Stimulated activated CD8-positive, alpha-beta memory T cell treated with anti-CD3 and anti-CD28 coated beads, Interleukin-15, amount 100 ng/mL, for 1 hour (primary cell): ENCODE measurements around the gene GOLGA6L10.
"Not testable (repeated sequence)": the region's sequence is repeated elsewhere in the genome, so short reads cannot be mapped to it uniquely, and the experiment has no call there.

Source experiments
- DNase-seq: peaks from one replicate; pipeline ENCODE4 v3.0.0-alpha.2; 2020; ENCODE audit warnings: low read depth

The GOLGA6L10 gene

GRCh38 chr15:82342632-82343374 lies 6.5 kb downstream of the GOLGA6L10 start:
- DNase-seq, result not testable (repeated sequence)

GRCh38 chr15:82338573-82338972 lies 10.7 kb downstream of the GOLGA6L10 start:
- DNase-seq, result not testable (repeated sequence)

DNA sequence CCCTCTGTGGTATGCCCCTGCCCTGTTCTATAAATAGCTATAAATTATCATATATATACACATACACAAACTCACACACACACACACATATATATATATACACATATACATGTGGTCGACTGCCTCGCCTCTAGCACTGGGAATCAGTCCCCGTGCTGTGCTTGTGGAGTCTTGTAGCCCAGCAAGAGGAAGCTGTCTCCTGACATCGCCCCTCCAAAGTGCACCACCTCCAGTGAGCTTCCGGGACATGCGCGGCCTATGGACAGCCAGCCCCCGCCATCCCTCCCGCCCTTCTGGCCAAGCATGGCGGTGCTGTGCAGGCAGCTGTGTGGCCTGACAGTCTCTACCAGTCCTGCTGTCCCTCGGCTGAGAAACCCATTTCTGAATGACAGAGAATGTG lies 11.2 kb downstream of the GOLGA6L10 start:
- DNase-seq, result not testable (repeated sequence)

DNA sequence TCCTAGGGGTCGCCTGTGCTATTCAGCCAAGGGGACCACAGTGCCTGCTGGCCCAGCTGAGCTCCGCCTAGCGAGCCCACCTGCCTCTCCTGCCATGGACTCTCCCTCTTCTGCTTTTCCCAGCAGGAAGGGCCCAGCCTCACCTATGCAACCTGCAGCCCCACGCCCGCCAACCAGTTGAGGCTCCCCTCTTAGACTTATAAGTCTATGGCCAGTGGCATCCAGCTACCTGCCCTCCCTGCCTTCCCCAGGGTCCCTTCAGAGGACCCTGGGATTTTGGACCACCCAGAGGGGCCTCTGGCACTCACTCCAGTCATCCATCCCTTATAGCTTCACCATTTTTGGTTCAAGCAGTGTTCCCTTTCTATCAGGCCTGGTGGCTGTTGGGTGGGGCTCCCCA lies 12.2 kb downstream of the GOLGA6L10 start:
- DNase-seq, result not testable (repeated sequence)

DNA sequence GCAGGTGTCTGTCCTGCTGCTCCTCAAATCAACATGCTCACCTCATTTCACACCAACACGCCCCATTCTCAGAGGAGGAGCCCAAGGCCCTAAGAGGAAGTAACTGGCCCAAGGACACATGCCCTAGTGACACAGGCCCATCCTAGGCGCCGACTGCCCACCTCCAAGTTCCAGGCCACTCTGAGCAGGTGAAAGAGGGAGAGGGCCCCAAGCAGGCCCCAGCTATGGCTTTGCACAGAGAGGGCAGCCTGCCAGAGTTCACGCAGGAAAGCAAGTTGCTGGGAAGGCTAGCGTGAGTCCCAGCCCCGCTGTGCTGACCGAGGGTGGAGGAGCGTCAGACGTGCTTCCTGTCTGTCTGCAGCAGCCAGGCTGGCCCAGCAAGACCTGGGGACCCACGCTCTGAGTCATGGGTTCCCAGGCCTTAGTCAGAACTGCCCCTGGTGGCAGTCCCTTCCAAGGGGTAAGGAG lies 13.1 kb downstream of the GOLGA6L10 start:
- not testable (repeated sequence) for DNase-seq

GRCh38 chr15:82335006-82335405 lies 14.3 kb downstream of the GOLGA6L10 start:
- DNase-seq, result not testable (repeated sequence)

- not testable (repeated sequence) for DNase-seq
These were observed 14.7 kb downstream of the GOLGA6L10 start for GRCh38 chr15:82334554-82334932.

DNA sequence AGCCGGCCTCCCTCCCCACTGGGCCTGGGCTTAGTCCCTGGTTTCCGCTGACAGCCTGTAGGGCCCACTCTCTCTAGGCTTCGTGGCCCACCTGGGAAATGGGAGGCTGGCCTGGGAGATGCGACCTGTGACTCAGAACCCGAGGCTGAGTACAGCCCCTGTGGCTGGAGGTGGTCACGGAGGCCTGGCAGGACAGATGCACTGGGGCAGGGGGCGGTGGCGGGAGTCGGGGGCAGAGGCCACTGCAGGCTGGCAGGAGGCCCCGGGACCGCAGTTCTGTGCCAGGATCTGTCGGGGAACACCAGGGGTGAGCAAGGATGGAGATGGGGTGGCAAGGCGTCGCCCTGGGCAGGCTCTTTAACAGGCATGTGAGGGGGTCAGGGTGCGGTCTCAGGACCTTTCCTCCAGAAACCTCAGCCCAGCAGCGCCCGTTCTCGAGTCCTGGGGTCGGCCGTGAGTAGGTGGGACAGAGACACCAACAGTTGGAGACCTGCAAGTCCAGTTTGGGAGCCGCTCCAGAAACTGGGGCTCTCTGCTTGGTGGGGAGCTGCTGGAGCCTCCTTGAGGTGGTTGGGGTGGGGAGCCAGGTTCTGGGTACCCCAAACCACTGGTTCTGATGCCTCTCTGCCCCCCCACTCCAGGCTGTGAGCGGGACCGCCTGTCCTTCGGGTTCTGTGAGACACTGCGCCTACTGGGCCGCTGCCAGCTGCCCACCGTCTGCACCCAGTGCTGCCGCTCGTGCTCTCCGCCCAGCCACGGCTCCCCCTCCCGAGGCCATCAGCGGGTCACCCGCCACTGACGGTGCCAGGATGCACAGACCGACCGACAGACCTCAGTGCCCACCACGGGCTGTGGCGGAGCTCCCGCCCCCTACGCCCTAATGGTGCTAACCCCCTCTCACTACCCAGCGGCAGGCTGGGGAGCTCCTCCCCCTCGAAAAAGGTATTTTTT lies 15.4 kb downstream of the GOLGA6L10 start:
- not testable (repeated sequence) for DNase-seq

DNA sequence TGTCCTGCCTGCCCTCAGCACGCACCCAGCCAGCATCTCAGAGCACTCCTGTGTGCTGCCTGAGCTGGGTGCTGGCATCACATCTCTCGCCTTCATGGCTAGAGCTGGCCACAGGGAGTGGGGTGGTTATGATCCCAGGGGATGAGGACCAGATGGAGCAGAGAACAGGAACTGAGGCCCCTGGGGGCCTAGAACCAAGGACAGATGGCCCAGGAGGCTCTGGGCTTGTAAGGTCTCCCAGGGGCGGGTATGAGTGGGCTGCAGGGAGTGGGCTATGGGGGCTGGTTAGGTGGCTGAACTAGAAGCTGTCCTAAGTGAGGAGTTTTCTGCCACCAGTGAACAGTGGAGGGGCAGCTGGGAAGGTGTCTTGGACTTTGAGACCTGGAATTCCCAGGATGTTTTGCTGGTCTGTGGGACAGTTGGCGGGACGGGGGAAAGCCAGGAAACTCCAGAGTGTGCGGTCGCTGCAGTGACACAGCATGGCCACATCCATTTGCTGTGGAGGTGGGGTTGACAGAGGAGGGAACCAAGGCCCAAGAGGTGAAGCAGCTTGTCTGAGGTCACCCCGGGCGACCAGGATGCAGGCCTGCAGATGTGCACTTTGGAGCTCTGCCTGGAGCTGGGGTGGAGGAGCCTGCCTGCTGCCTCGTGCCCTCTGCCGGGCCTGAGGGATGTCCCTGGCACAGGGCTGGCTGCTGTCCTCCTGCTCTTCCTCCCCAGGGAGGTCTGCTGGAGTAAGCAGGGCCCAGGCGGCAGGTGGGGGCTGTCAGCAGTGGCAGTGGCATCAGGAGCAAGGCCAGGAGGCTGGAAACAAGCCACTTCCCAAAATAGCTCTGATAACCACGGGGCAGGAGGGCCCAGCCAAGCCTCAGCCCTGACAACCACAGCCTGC lies 16.3 kb downstream of the GOLGA6L10 start:
- DNase-seq, result not testable (repeated sequence)

DNA sequence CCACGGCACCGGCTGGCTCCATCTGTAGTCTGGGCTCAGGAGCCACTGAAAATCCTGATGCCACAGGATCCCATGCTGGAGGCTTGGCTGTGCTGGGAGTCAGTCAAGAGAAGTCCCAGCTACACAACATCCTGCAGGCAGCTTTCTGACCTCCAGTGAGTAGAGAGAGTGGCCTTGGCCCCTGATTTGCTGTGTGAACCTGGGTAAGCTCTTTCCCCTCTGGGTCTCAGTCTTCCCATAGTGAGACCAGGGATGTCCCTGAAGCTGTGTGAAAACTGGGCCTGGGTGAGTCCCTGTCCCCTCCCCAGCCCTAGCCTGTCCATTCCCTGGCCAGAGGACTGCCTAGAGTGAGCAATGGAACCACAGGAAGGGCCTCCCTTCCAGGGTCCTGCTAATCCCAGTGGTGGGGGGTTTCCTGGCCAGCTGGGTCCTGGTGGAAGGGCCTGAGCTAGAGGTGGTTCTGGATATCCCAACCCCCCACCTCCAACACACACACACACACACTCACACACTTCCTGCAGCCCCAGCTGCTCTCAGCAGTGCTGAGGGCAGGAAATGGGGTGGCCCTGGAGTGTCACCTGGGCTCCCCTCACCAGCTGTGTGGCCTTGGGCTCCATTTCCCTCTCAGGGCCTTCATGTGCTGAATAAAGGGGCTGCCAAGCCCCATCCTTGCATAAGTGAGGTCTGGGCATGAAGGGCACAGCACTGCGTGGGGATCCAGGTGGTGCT lies 17.5 kb downstream of the GOLGA6L10 start:
- not testable (repeated sequence) for DNase-seq

DNA sequence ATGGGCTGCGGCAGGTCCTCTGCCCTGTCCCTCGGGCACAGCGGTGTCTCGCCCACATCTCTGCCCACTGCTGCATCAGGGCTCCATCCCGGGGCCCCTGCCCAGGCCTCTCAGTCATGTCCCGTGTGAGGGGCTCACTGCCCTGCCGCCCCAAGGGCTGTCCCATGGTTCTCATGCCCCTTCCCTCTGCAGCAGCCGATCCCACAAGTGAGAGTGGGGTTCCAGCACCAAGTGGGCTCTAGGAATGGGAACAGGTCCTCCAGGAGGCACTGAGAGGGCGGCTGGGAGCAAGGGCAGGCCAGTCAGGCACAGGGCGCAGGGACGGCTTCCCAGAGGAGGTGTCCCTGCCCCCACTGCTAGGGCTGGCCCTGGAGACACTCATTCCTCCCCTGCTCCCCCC lies 18.4 kb downstream of the GOLGA6L10 start:
- not testable (repeated sequence) for DNase-seq

DNA sequence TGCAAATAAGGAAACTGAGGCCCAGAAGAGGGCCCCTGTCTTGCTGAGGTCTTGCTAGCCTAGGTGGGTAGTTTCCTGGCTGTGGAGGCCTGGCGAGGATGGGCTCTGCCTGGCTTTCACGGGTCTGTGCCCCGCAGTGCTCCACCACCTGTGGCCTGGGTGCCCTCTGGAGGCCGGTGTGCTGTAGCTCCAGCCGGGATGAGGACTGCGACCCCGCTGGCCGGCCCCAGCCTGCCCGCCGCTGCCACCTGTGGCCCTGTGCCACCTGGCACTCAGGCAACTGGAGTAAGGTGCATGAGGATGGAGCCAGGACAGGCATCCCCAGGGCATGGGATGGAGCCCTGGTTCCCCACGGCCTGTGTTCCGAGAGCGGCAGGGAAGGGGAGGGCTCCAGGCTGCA lies 20.2 kb downstream of the GOLGA6L10 start:
- DNase-seq, result not testable (repeated sequence)

GRCh38 chr15:82327372-82327771 lies 21.9 kb downstream of the GOLGA6L10 start:
- not testable (repeated sequence) for DNase-seq

DNA sequence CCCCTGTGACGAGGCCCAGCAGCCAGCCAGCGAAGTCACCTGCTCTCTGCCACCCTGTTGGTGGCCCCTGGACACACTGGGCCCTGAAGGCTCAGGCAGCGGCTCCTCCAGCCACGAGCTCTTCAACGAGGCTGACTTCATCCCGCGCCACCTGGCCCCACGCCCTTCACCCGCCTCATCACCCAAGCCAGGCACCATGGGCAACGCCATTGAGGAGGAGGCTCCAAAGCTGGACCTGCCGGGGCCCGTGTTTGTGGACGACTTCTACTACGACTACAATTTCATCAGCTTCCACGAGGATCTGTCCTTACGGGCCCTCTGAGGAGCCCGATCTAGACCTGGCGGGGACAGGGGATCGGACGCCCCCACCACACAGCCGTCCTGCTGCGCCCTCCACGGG lies 22.4 kb downstream of the GOLGA6L10 start:
- DNase-seq, result not testable (repeated sequence)

DNA sequence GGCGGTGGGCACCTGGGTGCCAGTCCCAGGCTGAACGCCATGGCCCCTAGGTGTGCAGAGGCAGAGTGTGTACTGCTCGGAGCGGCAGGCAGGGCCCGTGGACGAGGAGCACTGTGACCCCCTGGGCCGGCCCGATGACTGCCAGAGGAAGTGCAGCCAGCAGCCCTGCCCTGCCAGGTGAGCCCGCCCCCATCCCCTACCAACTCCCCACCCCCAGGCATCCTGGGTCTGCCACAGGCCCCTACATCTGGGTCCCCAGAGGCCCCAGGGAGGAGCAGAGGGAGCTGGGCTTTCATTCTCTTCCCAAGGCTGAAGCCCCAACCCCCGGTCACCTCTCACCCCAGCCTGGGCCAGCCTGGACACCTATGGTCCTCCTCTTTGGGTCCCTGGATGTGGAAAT lies 23.6 kb downstream of the GOLGA6L10 start:
- DNase-seq, result not testable (repeated sequence)

GRCh38 chr15:82324831-82325230 lies 24.4 kb downstream of the GOLGA6L10 start:
- not testable (repeated sequence) for DNase-seq

DNA sequence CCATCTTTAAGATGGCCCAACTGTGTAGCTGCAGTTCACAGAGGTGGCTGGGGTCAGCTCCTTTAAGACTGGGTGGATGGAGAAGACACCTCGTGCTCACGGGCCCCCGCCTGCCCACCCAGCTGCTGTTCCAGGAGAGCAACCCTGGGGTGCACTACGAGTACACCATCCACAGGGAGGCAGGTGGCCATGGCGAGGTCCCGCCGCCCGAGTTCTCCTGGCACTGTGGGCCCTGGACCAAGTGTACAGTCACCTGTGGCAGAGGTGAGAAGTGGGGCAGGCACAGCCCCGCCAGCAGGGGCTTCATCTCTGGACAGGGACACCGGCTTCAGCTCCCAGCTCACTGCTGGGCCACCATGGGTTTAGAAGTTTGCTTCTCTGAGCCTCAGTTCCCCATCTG lies 26.8 kb downstream of the GOLGA6L10 start:
- not testable (repeated sequence) for DNase-seq

DNA sequence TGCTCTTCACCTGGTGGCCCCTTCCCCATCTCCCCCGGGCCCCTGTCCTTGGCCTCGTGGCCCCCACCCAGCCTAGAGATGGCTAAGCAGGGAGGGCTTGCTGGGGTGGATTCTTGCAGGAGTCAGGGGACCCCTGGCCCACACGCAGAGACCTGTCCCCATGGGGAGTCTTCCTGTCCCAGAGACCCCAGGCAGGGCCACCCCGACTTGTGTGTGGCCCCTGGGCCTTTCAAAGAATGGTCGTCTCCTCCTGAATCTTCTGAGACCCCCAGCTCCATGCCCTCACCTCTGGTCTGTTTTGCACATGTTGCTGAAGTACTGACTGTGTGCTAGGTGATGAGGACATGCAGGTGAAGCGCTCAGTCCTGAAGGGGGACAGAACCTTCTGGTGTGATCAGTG lies 28.4 kb downstream of the GOLGA6L10 start:
- not testable (repeated sequence) for DNase-seq

DNA sequence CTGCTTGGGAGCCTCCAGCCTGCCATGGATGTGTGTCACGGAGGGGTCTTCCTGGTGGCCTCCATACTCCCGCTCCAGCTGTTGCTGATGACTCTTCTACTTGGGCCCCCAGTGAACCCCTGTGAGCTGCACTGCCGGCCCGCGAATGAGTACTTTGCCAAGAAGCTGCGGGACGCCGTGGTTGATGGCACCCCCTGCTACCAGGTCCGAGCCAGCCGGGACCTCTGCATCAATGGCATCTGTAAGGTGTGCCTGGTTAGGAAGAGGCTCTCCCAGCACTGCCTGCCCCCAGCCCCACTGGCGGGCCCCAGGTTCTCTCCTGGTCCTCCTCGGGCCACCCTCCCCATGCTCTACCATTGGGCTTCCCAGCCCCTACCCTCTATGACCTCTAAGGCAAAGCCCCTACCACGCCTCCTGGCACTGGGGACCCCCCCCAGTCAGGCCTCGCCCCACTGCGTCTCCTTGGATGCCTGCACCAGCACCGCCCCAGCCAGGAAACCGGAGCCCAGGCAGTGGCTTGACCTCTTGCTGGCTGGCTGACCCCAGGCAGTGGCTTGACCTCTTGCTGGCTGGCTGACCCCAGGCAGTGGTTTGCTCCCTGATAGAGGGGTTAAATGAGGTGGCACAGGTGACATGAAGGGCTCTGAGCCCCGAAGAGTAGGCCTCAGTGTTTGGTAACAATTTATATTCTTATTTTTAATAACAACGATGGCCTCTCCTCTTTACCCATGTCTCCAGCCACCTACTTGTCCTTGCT lies 29.6 kb downstream of the GOLGA6L10 start:
- DNase-seq, result not testable (repeated sequence)

DNA sequence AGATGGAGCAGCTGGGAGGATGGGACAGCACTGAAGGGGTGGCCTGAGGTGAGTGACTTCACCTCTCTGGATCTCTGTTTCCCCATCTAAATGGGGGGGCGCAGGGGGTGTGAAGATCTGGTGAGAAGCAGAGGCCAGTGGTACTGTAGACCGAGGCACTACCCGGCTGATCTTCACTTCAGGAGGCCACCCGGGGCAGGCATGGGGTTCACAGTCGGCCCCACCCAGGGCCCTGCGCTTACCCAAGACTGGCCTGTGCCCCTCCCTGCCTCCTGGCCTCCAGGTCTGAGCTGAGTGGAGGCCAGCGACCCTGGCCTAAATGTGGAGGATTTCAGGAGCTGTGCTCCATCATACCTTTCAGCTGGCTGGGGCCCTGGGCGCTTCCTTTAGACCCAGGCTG lies 31.0 kb downstream of the GOLGA6L10 start:
- not testable (repeated sequence) for DNase-seq
